HFF-Myc (cell line): ENCODE measurements around the gene TEAD4.

ENCODE experiments used
- DNase-seq: peaks from one replicate; pipeline ENCODE4 v3.0.0-alpha.2; 2011; ENCODE audit warnings: low read depth; ENCODE audit errors: extremely low read depth
- H3K4me3 ChIP-seq: replicated peaks from 2 replicates; pipeline ENCODE4 v1.5.1; 2011; ENCODE audit warnings: low read depth, mild to moderate bottlenecking, control low read depth, low read length
- TF ChIP-seq, protein P1 (sequence below): IDR thresholded peaks from 2 replicates; pipeline ENCODE4 v1.5.1; 2012; ENCODE audit warnings: mild to moderate bottlenecking, low read depth, low read length, control low read depth; ENCODE audit errors: missing control alignments

TEAD4 gene

DNA sequence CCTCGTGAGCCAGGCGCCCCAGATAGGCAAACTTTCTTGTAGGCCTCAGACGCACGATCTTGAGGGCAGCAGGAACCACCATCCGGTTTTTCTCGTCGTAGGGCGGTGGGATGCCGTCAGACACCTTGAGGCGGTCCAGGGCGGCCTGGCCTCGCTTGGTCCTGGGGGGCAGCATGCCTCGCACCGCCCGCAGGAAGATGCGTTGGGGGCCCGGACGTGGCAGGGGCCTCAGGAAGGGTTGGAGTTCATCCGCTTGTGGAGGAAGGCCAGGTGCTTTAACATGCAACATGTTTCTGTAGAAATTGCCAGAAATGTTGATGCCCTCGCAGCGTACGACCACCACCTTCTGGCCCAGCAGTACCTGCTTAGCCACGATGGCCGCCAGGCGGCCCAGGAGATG, 112.5 kb downstream of the TEAD4 start:
- no peak overlapping the region for H3K4me3 ChIP-seq
- no peak for DNase-seq
- TF ChIP-seq, protein P1, sequence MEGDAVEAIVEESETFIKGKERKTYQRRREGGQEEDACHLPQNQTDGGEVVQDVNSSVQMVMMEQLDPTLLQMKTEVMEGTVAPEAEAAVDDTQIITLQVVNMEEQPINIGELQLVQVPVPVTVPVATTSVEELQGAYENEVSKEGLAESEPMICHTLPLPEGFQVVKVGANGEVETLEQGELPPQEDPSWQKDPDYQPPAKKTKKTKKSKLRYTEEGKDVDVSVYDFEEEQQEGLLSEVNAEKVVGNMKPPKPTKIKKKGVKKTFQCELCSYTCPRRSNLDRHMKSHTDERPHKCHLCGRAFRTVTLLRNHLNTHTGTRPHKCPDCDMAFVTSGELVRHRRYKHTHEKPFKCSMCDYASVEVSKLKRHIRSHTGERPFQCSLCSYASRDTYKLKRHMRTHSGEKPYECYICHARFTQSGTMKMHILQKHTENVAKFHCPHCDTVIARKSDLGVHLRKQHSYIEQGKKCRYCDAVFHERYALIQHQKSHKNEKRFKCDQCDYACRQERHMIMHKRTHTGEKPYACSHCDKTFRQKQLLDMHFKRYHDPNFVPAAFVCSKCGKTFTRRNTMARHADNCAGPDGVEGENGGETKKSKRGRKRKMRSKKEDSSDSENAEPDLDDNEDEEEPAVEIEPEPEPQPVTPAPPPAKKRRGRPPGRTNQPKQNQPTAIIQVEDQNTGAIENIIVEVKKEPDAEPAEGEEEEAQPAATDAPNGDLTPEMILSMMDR: no peak

DNA sequence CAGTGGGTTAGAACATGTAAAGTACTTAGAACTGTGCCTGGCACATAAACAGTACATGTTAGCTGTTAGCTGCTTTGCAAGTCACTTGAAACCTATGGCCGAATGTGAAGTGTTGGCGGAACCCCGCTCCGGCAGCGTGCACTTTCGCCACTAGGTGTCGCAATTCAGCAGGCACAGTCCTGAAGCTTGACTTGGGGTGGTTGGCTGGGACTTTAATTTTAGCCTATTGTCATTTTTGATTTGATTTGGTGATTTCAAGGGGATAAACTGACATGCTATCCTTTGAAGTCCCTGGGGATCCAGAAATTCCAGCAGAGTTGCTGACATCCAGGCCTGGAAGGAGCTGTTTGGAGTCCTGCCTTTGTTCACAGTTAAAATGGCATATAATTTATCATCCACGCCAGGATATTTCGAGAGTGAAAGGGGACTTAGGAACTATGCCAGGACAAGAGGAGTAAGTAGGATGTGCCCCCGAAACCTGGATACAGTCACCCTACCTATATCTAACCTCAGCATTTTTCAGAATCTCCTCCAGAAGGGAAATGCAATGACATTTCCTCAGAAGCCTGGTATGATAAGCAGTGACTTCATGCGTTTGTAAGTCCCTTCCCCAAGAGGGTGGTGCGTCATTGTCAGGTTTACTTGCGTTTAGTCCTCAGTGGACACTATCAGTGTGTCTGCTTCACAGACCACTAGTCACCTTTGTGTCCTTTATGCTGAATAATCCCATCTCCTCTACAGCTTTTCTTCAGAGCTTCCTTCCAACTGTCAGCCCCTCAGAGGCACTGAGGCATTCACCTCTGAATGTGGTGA, 114.4 kb downstream of the TEAD4 start:
- DNase-seq: peak; percentile 66
- H3K4me3 ChIP-seq: no peak overlapping the region
- TF ChIP-seq, protein P1: peak; percentile 99

DNA sequence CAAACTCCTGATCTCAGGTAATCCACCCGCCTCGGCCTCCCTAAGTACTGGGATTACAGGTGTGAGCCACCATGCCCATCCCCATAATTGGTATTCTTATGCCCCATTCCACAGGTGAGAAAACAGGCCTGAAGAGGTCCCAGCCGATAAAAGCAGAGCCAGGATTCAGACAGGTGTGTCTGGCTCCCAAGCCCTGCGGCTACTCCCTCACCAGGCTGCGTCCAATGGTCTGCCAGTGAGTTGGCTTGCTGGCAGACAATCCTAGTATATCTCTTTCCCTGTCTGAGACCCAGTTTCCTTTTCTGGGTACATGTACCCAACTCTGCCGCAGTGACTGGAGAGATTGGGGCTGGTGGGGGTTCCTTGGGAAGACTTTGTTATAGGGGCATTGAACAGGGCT, 116.1 kb downstream of the TEAD4 start:
- TF ChIP-seq, protein P1: no peak
- no peak overlapping the region for H3K4me3 ChIP-seq
- DNase-seq: no peak

DNA sequence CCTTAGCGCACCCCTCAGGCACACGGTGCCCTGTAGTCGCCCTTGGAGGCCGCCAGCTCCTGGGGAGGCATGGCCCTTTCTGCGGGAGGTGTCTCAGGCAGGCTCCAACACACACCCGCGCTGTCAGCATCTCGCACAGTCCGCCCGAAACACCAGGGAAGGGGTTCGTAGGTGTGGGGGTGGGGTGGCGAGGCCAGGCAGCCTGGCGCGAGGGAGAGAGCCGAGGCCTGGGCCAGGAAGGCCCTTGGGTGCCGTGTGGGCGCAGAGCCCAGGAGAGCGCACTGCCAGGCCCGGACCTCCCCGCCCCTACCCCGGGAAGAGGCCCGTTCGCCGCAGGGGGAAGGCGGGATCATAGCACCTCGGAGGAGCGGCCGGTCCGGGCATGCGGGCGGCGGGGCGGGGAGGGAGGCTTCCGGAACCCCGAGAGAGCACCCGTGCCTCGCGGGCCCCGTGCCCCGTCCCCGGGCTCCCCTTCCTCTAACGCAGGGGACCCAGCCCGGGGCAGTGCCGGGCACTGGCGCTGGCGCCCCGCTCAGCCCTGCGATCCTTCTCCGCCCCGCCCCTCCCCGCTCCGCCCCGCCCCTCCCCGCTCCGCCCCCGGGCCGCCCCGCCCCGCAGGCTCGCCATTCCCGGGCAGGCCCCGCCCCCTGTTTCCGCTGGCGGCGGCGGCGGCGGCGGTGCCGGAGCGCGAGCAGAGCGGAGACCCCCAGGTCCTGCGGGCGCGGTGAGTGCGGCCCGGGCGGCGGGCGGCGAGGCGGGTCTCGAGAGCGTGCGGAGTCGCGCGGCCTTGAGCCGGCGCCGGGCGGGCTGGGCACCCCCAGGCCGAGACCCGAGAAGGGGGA, 117.8 kb downstream of the TEAD4 start, which contains the start of gene TSPAN9:
Gene TSPAN9, plus strand, starts transcription at position 650 of the 842 bp plus-strand sequence. CDS start 123,815 bp downstream, outside the sequence.
- peak within 1 kb of the TSS; percentile 68 for H3K4me3 ChIP-seq
- no peak for DNase-seq
- TF ChIP-seq, protein P1: no peak

DNA sequence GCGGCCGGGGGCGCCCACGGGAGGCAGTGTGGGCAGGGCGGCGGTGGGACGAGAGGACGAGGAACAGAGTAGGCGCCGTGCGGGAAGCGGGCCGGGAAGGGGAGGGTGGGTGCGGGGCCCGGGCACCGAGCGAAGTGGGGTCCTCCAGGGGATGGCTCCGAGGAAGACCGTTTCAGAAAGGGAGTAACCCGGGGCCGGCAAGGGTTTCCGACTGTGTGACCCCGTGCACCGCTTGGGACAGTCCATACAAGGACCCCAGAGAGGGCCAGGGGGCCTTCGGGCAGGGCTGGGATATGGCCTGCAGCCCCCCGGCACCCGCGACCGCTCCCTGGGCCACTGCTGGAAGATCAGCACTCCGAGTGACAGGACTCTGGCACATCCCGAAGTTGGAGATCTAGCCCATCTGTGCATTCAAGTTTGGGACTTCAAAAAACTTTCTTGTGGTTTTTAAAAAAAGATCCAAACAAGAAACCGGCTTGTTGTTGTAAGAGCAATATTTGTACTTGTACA, 118.4 kb downstream of the TEAD4 start:
- DNase-seq: no peak
- peak overlapping the region; percentile 68 for H3K4me3 ChIP-seq
- TF ChIP-seq, protein P1: no peak

DNA sequence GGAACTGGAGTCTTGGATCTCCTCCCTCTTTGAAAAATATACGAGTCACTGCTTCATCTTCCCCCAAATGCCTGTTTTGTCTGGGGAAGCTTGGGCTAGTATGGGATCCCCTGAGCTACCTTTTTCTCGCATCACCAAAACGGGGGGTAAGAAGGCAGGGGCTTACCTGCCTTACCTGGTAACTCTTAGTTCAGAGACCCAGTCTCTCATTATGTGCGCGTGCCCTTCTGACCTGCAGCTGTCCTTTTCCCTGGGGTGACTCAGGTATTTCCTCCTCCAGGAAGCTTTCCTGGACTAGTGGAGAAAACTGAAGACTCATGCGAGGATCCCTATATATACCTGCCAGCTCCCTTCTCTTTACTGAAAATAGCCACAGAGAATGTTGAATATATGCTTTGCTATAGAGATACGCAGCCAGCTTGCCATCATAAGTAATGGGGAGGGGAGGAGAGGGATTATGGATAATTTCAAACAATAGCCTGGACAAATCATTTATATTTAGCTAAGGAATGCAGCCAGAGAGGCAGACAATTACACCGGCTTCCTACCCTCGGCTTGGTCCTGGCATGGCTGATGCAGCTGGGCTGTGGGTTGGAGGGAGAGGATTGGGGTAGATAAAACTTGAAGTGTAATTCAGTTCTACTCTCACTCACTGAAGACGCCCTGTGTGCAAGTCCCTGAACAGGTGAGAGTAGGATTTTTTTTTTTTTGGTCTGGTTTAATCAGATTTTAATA, 119.1 kb downstream of the TEAD4 start:
- no peak for DNase-seq
- TF ChIP-seq, protein P1: no peak
- H3K4me3 ChIP-seq: peak overlapping the region; percentile 68
